Measurements from ENCODE around the gene CHCHD6. TPM values are rescaled to one million over a fixed set of nuclear protein-coding genes. Genes with fewer than 3 reads are reported as not detected.

The CHCHD6 gene
- total RNA-seq, 4 donors from 2014 or later = 30.3 to 46.5 (median 33.6) TPM

GRCh38 chr3:126873416-126873815 lies 169.4 kb downstream of the CHCHD6 start:
- H3K27ac ChIP-seq = no peak overlapping the region
- H3K36me3 ChIP-seq = peaks cover 0 to 10% (median 0%) of the 10 kb centered on the region in 3 donors
- H3K4me1 ChIP-seq = no peaks in the 10 kb centered on the region
- DNase-seq (ENCODE audit: low spot score in 2 of 2) = no peak
- WGBS, 2 donors = 100% methylated on average over 1 of the region's 1 CpG; no CpG with 5 or more reads in 1 of the 2 donors
- H3K27me3 ChIP-seq = no peaks in the 10 kb centered on the region
- H3K4me3 ChIP-seq = no peak overlapping the region
- no peaks in the 10 kb centered on the region for H3K9me3 ChIP-seq
- TF ChIP-seq EP300 (IDR thresholded peaks at IDR 0.05) (no peak), POLR2A (IDR thresholded peaks at IDR 0.05) (no peak)
- TF ChIP-seq, protein P1, sequence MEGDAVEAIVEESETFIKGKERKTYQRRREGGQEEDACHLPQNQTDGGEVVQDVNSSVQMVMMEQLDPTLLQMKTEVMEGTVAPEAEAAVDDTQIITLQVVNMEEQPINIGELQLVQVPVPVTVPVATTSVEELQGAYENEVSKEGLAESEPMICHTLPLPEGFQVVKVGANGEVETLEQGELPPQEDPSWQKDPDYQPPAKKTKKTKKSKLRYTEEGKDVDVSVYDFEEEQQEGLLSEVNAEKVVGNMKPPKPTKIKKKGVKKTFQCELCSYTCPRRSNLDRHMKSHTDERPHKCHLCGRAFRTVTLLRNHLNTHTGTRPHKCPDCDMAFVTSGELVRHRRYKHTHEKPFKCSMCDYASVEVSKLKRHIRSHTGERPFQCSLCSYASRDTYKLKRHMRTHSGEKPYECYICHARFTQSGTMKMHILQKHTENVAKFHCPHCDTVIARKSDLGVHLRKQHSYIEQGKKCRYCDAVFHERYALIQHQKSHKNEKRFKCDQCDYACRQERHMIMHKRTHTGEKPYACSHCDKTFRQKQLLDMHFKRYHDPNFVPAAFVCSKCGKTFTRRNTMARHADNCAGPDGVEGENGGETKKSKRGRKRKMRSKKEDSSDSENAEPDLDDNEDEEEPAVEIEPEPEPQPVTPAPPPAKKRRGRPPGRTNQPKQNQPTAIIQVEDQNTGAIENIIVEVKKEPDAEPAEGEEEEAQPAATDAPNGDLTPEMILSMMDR (IDR thresholded peaks at IDR 0.05) = no peak

DNA sequence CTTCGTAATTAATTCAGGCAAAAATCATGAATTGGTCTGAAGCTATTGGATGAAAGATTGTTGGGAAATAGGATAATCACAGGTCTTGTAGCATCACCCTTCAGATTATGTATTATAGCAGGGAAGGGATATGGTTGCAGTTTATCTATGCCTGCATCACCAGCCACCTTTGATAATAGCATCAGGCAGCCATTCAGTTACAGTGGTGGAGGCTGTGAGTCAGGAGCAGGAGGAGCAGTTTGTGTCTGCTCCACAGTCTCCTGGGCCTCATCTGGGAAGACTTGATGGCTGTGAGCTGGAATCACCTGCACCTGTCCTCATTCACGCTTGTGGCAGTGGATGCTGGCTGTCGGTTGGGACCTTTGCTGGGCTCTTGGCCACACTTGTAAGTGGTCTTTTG lies 174.6 kb downstream of the CHCHD6 start:
- no peaks in the 10 kb centered on the region for H3K36me3 ChIP-seq
- no peaks in the 10 kb centered on the region for H3K4me1 ChIP-seq
- H3K9me3 ChIP-seq = no peaks in the 10 kb centered on the region
- H3K4me3 ChIP-seq = no peak overlapping the region
- 96 to 100% methylated on average over 3 of the region's 3 CpGs for WGBS, 2 donors
- H3K27ac ChIP-seq = no peak overlapping the region
- TF ChIP-seq, protein P1 (IDR thresholded peaks at IDR 0.05) = no peak
- TF ChIP-seq POLR2A (IDR thresholded peaks at IDR 0.05) (no peak), EP300 (IDR thresholded peaks at IDR 0.05) (no peak)
- no peaks in the 10 kb centered on the region for H3K27me3 ChIP-seq
- DNase-seq (ENCODE audit: low spot score in 2 of 2) = no peak

GRCh38 chr3:126880901-126881300 lies 176.9 kb downstream of the CHCHD6 start:
- H3K36me3 ChIP-seq = no peaks in the 10 kb centered on the region
- no peaks in the 10 kb centered on the region for H3K4me1 ChIP-seq
- H3K27me3 ChIP-seq = no peaks in the 10 kb centered on the region
- no peak overlapping the region for H3K27ac ChIP-seq
- no peak overlapping the region for H3K4me3 ChIP-seq
- no peaks in the 10 kb centered on the region for H3K9me3 ChIP-seq
- DNase-seq (ENCODE audit: low spot score in 2 of 2) = no peak
- TF ChIP-seq, protein P1 (IDR thresholded peaks at IDR 0.05) = no peak
- TF ChIP-seq EP300 (IDR thresholded peaks at IDR 0.05) (no peak), POLR2A (IDR thresholded peaks at IDR 0.05) (no peak)
- 47 to 51% methylated on average over 3 of the region's 3 CpGs for WGBS, 2 donors

GRCh38 chr3:126881861-126882260 lies 177.8 kb downstream of the CHCHD6 start:
- H3K9me3 ChIP-seq = no peaks in the 10 kb centered on the region
- no peaks in the 10 kb centered on the region for H3K36me3 ChIP-seq
- no peak overlapping the region for H3K4me3 ChIP-seq
- no peak overlapping the region for H3K27ac ChIP-seq
- H3K4me1 ChIP-seq = no peaks in the 10 kb centered on the region
- DNase-seq (ENCODE audit: low spot score in 2 of 2) = no peak
- 96 to 98% methylated on average over 6 of the region's 6 CpGs for WGBS, 2 donors
- no peaks in the 10 kb centered on the region for H3K27me3 ChIP-seq
- TF ChIP-seq POLR2A (IDR thresholded peaks at IDR 0.05) = no peak

DNA sequence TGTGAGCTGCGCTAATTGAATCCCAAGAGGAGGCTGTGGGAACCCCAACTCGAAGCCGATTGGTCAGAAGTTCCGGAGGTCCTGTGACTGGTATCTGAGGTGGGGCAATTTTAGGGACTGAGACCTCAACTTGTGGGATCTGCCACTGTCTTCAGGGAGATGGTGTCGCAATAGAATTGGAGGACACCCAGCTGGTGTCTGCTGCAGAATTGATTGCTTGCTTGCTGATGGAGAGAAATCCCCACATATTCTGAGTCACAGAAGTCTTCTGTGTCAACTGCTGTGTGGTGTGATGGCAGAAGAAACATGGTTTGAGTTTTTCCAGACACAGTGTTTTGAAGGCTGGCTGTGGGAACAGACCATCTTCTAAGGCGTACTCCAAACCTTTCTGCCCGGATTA lies 179.2 kb downstream of the CHCHD6 start:
- no peak for DNase-seq (ENCODE audit: low spot score in 2 of 2)
- no peaks in the 10 kb centered on the region for H3K27me3 ChIP-seq
- 94 to 95% methylated on average over 7 of the region's 7 CpGs for WGBS, 2 donors
- H3K27ac ChIP-seq = no peak overlapping the region
- no peaks in the 10 kb centered on the region for H3K9me3 ChIP-seq
- H3K4me1 ChIP-seq = no peaks in the 10 kb centered on the region
- peaks cover 0 to under 1% (median 0%) of the 10 kb centered on the region in 3 donors for H3K36me3 ChIP-seq
- TF ChIP-seq EP300 (IDR thresholded peaks at IDR 0.05) (no peak), POLR2A (IDR thresholded peaks at IDR 0.05) (no peak)
- TF ChIP-seq, protein P1 (IDR thresholded peaks at IDR 0.05) = no peak
- H3K4me3 ChIP-seq = no peak overlapping the region

GRCh38 chr3:126885425-126885824 lies 181.4 kb downstream of the CHCHD6 start:
- Histone ChIP-seq H3K27ac (no peak overlapping the region), H3K4me1 (no peaks in the 10 kb centered on the region), H3K27me3 (no peaks in the 10 kb centered on the region), H3K4me3 (no peak overlapping the region), H3K36me3 (peaks cover 0 to 11% (median 0%) of the 10 kb centered on the region in 3 donors), H3K9me3 (no peaks in the 10 kb centered on the region)
- no peak for TF ChIP-seq EP300 (IDR thresholded peaks at IDR 0.05)
- TF ChIP-seq, protein P1 (IDR thresholded peaks at IDR 0.05) = no peak
- no peak for TF ChIP-seq POLR2A (IDR thresholded peaks at IDR 0.05)
- 60 to 69% methylated on average over 1 of the region's 1 CpG for WGBS, 2 donors
- DNase-seq (ENCODE audit: low spot score in 2 of 2) = no peak
